ENCODE data around the gene FNBP1L. TPM values are rescaled to one million over a fixed set of nuclear protein-coding genes. Genes with fewer than 3 reads are reported as not detected.

Gene FNBP1L
- total RNA-seq, 1 experiment from 2014 or later, result 31.8 TPM

DNA sequence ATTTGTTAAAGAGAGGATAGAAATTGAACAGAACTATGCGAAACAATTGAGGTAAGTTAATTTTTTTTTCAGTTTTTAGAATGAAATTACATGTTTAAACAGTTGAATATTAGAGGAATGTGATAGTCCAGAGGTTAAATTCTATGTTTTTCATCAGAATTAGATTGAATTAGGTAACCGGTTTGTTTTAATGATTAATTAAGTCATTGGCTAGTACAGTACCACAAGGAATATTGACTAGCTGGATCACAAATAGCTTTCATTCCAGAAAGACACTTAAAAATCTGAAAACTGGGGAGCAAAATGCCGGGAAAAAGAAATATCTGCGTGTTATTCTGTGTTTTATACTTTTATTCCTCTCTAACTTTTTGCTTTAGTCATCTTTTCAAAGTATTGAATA, 51.6 kb downstream of the FNBP1L start:
- POLR2A ChIA-PET, result interaction anchor here (0.6 to 1.0 kb wide), 2 partner anchors 10 to 1628 kb away, joined by 3 read pairs; no protein-coding TSS in a partner anchor

GRCh38 chr1:93500275-93500674, 52.4 kb downstream of the FNBP1L start:
- no peak for DNase-seq (ENCODE audit: unreplicated experiment)
- Mint-ChIP-seq H3K9me3 (ENCODE audit: unreplicated experiment) (no peaks in the 10 kb centered on the region), H3K4me3 (ENCODE audit: unreplicated experiment) (no peak overlapping the region), H3K27me3 (ENCODE audit: insufficient read depth, unreplicated experiment) (no peaks in the 10 kb centered on the region), H3K4me1 (ENCODE audit: insufficient read depth, unreplicated experiment) (peaks cover 10% of the 10 kb centered on the region), H3K36me3 (ENCODE audit: insufficient read depth, unreplicated experiment) (peaks cover 7% of the 10 kb centered on the region), H3K27ac (ENCODE audit: low read depth, unreplicated experiment) (no peak overlapping the region)
- CTCF ChIA-PET, result interaction anchor here (0.6 to 1.6 kb wide), 4 partner anchors 15 to 1047 kb away, joined by 3 to 4 read pairs (median 3); no protein-coding TSS in a partner anchor
- TF ChIP-seq, protein P1, sequence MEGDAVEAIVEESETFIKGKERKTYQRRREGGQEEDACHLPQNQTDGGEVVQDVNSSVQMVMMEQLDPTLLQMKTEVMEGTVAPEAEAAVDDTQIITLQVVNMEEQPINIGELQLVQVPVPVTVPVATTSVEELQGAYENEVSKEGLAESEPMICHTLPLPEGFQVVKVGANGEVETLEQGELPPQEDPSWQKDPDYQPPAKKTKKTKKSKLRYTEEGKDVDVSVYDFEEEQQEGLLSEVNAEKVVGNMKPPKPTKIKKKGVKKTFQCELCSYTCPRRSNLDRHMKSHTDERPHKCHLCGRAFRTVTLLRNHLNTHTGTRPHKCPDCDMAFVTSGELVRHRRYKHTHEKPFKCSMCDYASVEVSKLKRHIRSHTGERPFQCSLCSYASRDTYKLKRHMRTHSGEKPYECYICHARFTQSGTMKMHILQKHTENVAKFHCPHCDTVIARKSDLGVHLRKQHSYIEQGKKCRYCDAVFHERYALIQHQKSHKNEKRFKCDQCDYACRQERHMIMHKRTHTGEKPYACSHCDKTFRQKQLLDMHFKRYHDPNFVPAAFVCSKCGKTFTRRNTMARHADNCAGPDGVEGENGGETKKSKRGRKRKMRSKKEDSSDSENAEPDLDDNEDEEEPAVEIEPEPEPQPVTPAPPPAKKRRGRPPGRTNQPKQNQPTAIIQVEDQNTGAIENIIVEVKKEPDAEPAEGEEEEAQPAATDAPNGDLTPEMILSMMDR (IDR thresholded peaks at IDR 0.05; ENCODE audit: unreplicated experiment), result no peak
- POLR2A ChIA-PET, result interaction anchor here (0.6 to 1.2 kb wide), 2 partner anchors 25 to 58 kb away, joined by 3 read pairs; no protein-coding TSS in a partner anchor
- BruUV-seq (replicated peaks), result no TSS peak
- intact Hi-C loops (cut with micrococcal nuclease), result no loop called here

More for the DNA sequence above, 51.6 kb downstream of the FNBP1L start:
- intact Hi-C loops (cut with micrococcal nuclease), result no loop called here
- no peaks in the 10 kb centered on the region for H3K27me3 Mint-ChIP-seq (ENCODE audit: insufficient read depth, unreplicated experiment)
- no peak overlapping the region for H3K4me3 Mint-ChIP-seq (ENCODE audit: unreplicated experiment)
- H3K27ac Mint-ChIP-seq (ENCODE audit: low read depth, unreplicated experiment), result no peak overlapping the region
- DNase-seq (ENCODE audit: unreplicated experiment), result no peak
- TF ChIP-seq, protein P1 (IDR thresholded peaks at IDR 0.05; ENCODE audit: unreplicated experiment), result no peak
- BruUV-seq (replicated peaks), result no TSS peak
- peaks cover 10% of the 10 kb centered on the region for H3K4me1 Mint-ChIP-seq (ENCODE audit: insufficient read depth, unreplicated experiment)
- CTCF ChIA-PET, result interaction anchor here (0.5 to 1.6 kb wide), 4 partner anchors 9 to 1048 kb away, joined by 3 to 7 read pairs (median 4); no protein-coding TSS in a partner anchor
- no peaks in the 10 kb centered on the region for H3K9me3 Mint-ChIP-seq (ENCODE audit: unreplicated experiment)
- H3K36me3 Mint-ChIP-seq (ENCODE audit: insufficient read depth, unreplicated experiment), result peaks cover 7% of the 10 kb centered on the region

- CTCF ChIA-PET, result no interaction called here
- Mint-ChIP-seq H3K4me3 (ENCODE audit: unreplicated experiment) (no peak overlapping the region), H3K4me1 (ENCODE audit: insufficient read depth, unreplicated experiment) (peaks cover 10% of the 10 kb centered on the region), H3K27me3 (ENCODE audit: insufficient read depth, unreplicated experiment) (no peaks in the 10 kb centered on the region), H3K36me3 (ENCODE audit: insufficient read depth, unreplicated experiment) (peaks cover 7% of the 10 kb centered on the region), H3K27ac (ENCODE audit: low read depth, unreplicated experiment) (no peak overlapping the region), H3K9me3 (ENCODE audit: unreplicated experiment) (no peaks in the 10 kb centered on the region)
- no peak for DNase-seq (ENCODE audit: unreplicated experiment)
- TF ChIP-seq, protein P1 (IDR thresholded peaks at IDR 0.05; ENCODE audit: unreplicated experiment), result no peak
- no TSS peak for BruUV-seq (replicated peaks)
- intact Hi-C loops (cut with micrococcal nuclease), result no loop called here
- POLR2A ChIA-PET, result no interaction called here
These were observed 53.5 kb downstream of the FNBP1L start for GRCh38 chr1:93501399-93501798.

GRCh38 chr1:93501829-93502369, 54.0 kb downstream of the FNBP1L start:
- CTCF ChIA-PET, result no interaction called here
- Mint-ChIP-seq H3K4me1 (ENCODE audit: insufficient read depth, unreplicated experiment) (peaks cover 10% of the 10 kb centered on the region), H3K4me3 (ENCODE audit: unreplicated experiment) (no peak overlapping the region), H3K36me3 (ENCODE audit: insufficient read depth, unreplicated experiment) (peaks cover 8% of the 10 kb centered on the region), H3K9me3 (ENCODE audit: unreplicated experiment) (no peaks in the 10 kb centered on the region), H3K27ac (ENCODE audit: low read depth, unreplicated experiment) (no peak overlapping the region), H3K27me3 (ENCODE audit: insufficient read depth, unreplicated experiment) (no peaks in the 10 kb centered on the region)
- intact Hi-C loops (cut with micrococcal nuclease), result no loop called here
- DNase-seq (ENCODE audit: unreplicated experiment), result no peak
- no TSS peak for BruUV-seq (replicated peaks)
- POLR2A ChIA-PET, result interaction anchor here (0.8 kb wide), 1 partner anchor 68 kb away, joined by 3 read pairs; no protein-coding TSS in a partner anchor
- TF ChIP-seq, protein P1 (IDR thresholded peaks at IDR 0.05; ENCODE audit: unreplicated experiment), result no peak

All from MCF 10A (cell line).